Neural cell (in vitro differentiated cells): ENCODE measurements around the gene GAPVD1. TPM values are rescaled to one million over a fixed set of nuclear protein-coding genes. Genes with fewer than 3 reads are reported as not detected.
A peak's percentile ranks its signal among the peaks of the same experiment; 100 is the strongest.

ENCODE experiments used
- H2AFZ ChIP-seq: fragments of 200-600, 300-800 bp; sonication (generic), shearing (Covaris generic); 2 replicates; pipeline ENCODE4 v1.6.0; 2014; ENCODE audit warnings: low read depth, mild to moderate bottlenecking, antibody characterized with exemption, low read length, moderate library complexity
- H3F3A ChIP-seq: fragments of 200-600 bp; shearing (Covaris generic); 2 replicates; pipeline ENCODE4 v1.6.1; 2016; ENCODE audit warnings: mild to moderate bottlenecking, moderate library complexity, mixed read lengths, antibody characterized with exemption, low read length; ENCODE audit not compliant: insufficient read depth, poor library complexity, severe bottlenecking
- H3K27ac ChIP-seq: fragments of 200-600, 300-800 bp; sonication (generic), shearing (Covaris generic); 2 replicates; pipeline ENCODE4 v1.5.1; 2014; ENCODE audit warnings: mild to moderate bottlenecking, low read length, moderate library complexity
- H3K27me3 ChIP-seq: fragments of 300-800, 200-600 bp; sonication (generic), shearing (Covaris generic); 2 replicates; pipeline ENCODE4 v1.6.0; 2014; ENCODE audit warnings: mild to moderate bottlenecking, low read depth, low read length, moderate library complexity; ENCODE audit not compliant: insufficient read depth
- H3K36me3 ChIP-seq: fragments of 300-800, 200-600 bp; sonication (generic), shearing (Covaris generic); 2 replicates; pipeline ENCODE4 v1.5.1; 2014; ENCODE audit warnings: mild to moderate bottlenecking, antibody characterized with exemption, low read length, moderate library complexity; ENCODE audit not compliant: insufficient read depth
- H3K4me2 ChIP-seq: fragments of 300-800, 200-600 bp; sonication (generic), shearing (Covaris generic); 2 replicates; pipeline ENCODE4 v1.6.0; 2014; ENCODE audit warnings: mild to moderate bottlenecking, low read length
- H3K4me3 ChIP-seq: fragments of 300-800, 200-600 bp; sonication (generic), shearing (Covaris generic); 2 replicates; pipeline ENCODE4 v1.5.1; 2014; ENCODE audit warnings: mild to moderate bottlenecking, low read length, moderate library complexity
- H3K79me2 ChIP-seq: fragments of 200-600 bp; shearing (Covaris generic); replicated peaks from 2 replicates; pipeline ENCODE4 v1.6.0; 2014; ENCODE audit warnings: mild to moderate bottlenecking, low read length, moderate library complexity; ENCODE audit not compliant: insufficient read depth
- H3K9ac ChIP-seq: fragments of 300-800, 200-600 bp; sonication (generic), shearing (Covaris generic); 2 replicates; pipeline ENCODE4 v1.6.1; 2016; ENCODE audit warnings: mild to moderate bottlenecking, low read length, mixed read lengths
- H3K9me2 ChIP-seq: fragments of 200-600 bp; shearing (Covaris generic); 2 replicates; pipeline ENCODE4 v1.6.1; 2016; ENCODE audit warnings: mild to moderate bottlenecking, low read length, mixed read lengths; ENCODE audit not compliant: insufficient read depth
- H3K9me3 ChIP-seq: fragments of 200-600, 300-800 bp; sonication (generic), shearing (Covaris generic); 2 replicates; pipeline ENCODE4 v1.6.1; 2016; ENCODE audit warnings: mild to moderate bottlenecking, mixed run types, low read length, moderate library complexity, mixed read lengths
- H4K20me1 ChIP-seq: fragments of 200-600 bp; shearing (Covaris generic); 2 replicates; pipeline ENCODE4 v1.6.1; 2016; ENCODE audit warnings: mild to moderate bottlenecking, mixed run types; ENCODE audit not compliant: insufficient read depth
- EP300 ChIP-seq: fragments of 450-650 bp; conservative IDR thresholded peaks from 2 replicates; pipeline ENCODE4 v1.6.1; 2014; ENCODE audit warnings: antibody characterized with exemption, mild to moderate bottlenecking, moderate library complexity; ENCODE audit not compliant: poor library complexity, severe bottlenecking
- EZH2 ChIP-seq: fragments of 200-600, 300-800 bp; shearing (Covaris generic), sonication (generic); IDR thresholded peaks from 2 replicates; pipeline ENCODE4 v1.6.1; 2014; ENCODE audit warnings: antibody characterized with exemption, low read length, borderline replicate concordance, mild to moderate bottlenecking; ENCODE audit not compliant: insufficient read depth, poor library complexity, severe bottlenecking
- MXI1 ChIP-seq: fragments of 450-650 bp; conservative IDR thresholded peaks from 2 replicates; pipeline ENCODE4 v1.6.1; 2014; ENCODE audit warnings: antibody characterized with exemption, mild to moderate bottlenecking; ENCODE audit not compliant: poor library complexity, severe bottlenecking
- POLR2AphosphoS5 ChIP-seq: IDR thresholded peaks from 2 replicates; pipeline ENCODE4 v1.6.1; 2012
- RAD21 ChIP-seq: fragments of 450-650 bp; conservative IDR thresholded peaks from 2 replicates; pipeline ENCODE4 v1.6.1; 2014; ENCODE audit warnings: antibody characterized with exemption, mild to moderate bottlenecking, moderate library complexity
- SMC3 ChIP-seq: fragments of 450-650 bp; conservative IDR thresholded peaks from 2 replicates; pipeline ENCODE4 v1.6.1; 2014; ENCODE audit warnings: antibody characterized with exemption, mild to moderate bottlenecking, moderate library complexity; ENCODE audit not compliant: poor library complexity
- TAF1 ChIP-seq: IDR thresholded peaks from 2 replicates; pipeline ENCODE4 v1.6.1; 2012; ENCODE audit warnings: low read depth
- polyA minus RNA-seq: library from RNA; depleted of rRNA, polyadenylated mRNA; stranded (reverse); fragments of >200 nt; gene quantifications from 2 replicates; pipeline ENCODE4 v1.2.3, GENCODE V29; 2014
- polyA plus RNA-seq: library from polyadenylated mRNA; depleted of rRNA; stranded (reverse); fragments of >200 nt; gene quantifications from 2 replicates; pipeline ENCODE4 v1.2.3, GENCODE V29; 2014
- TF ChIP-seq, protein P1 (sequence below): IDR thresholded peaks from 2 replicates; pipeline ENCODE4 v1.6.1; 2012; ENCODE audit warnings: borderline replicate concordance
- TF ChIP-seq, protein P2 (sequence below): fragments of 450-650 bp; IDR thresholded peaks from 2 replicates; pipeline ENCODE4 v1.5.1; 2014; ENCODE audit warnings: antibody characterized with exemption, mild to moderate bottlenecking, moderate library complexity; ENCODE audit not compliant: poor library complexity, severe bottlenecking

Gene GAPVD1, protein sequence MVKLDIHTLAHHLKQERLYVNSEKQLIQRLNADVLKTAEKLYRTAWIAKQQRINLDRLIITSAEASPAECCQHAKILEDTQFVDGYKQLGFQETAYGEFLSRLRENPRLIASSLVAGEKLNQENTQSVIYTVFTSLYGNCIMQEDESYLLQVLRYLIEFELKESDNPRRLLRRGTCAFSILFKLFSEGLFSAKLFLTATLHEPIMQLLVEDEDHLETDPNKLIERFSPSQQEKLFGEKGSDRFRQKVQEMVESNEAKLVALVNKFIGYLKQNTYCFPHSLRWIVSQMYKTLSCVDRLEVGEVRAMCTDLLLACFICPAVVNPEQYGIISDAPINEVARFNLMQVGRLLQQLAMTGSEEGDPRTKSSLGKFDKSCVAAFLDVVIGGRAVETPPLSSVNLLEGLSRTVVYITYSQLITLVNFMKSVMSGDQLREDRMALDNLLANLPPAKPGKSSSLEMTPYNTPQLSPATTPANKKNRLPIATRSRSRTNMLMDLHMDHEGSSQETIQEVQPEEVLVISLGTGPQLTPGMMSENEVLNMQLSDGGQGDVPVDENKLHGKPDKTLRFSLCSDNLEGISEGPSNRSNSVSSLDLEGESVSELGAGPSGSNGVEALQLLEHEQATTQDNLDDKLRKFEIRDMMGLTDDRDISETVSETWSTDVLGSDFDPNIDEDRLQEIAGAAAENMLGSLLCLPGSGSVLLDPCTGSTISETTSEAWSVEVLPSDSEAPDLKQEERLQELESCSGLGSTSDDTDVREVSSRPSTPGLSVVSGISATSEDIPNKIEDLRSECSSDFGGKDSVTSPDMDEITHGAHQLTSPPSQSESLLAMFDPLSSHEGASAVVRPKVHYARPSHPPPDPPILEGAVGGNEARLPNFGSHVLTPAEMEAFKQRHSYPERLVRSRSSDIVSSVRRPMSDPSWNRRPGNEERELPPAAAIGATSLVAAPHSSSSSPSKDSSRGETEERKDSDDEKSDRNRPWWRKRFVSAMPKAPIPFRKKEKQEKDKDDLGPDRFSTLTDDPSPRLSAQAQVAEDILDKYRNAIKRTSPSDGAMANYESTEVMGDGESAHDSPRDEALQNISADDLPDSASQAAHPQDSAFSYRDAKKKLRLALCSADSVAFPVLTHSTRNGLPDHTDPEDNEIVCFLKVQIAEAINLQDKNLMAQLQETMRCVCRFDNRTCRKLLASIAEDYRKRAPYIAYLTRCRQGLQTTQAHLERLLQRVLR (N-terminal part only)
- polyA plus RNA-seq (39.4 and 49.2 TPM in 2 replicates), polyA minus RNA-seq (97.6 and 111 TPM in 2 replicates)

DNA sequence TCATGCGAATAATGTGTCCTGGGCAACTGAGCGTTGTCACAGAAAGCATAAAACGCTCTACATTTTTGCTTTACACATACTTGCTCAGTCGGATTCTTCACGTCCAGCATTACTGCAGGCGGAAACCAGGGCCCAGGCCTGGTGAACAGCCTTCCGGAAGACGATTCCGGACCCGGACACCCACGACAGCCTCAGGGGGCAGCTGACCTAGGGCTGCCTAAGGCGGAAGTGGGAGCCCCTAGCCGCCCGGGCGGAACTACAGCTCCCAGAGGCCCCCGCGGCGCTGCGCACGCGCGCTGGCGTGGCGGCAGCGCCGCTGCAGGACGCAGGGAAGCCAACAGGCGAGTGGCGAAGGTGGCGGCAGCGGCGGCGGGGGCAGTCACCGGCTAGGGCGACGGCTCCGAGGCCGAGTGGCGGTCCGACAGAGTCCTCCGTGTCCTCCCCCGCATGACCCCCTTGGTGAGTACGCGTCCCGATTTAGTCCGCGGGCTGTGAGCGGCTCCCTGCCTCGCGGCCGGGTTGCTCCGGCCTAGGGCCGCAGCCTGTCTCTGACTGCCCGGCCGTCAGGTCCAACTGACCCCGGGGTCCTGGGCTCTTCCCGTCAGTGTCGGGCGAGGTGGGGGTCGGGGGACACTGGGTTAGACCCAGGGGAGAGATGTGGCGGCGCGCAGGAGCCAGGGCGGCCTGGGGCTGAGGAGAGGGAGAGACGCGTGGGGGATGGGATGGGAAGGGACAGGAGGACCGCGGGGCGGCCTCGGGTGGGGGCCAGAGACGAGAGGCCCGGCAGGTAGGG lies at the start of gene GAPVD1:
GAPVD1 (plus strand) TSS at position 326 of the 793 bp plus-strand sequence. CDS start 37,096 bp downstream, outside the sequence.
- Histone ChIP-seq H3K9me3 (no peaks in the 10 kb centered on the region), H3K27me3 (no peaks in the 10 kb centered on the region), H3K4me2 (peak within 1 kb of the TSS; percentile 88), H3K79me2 (peaks cover 31% of the 10 kb centered on the region), H3K36me3 (no peaks in the 10 kb centered on the region), H3F3A (no peaks in the 10 kb centered on the region), H2AFZ (peak within 1 kb of the TSS; percentile 87), H3K27ac (peak within 1 kb of the TSS; percentile 84), H3K9me2 (no peaks in the 10 kb centered on the region), H4K20me1 (no peaks in the 10 kb centered on the region), H3K4me3 (peak within 1 kb of the TSS; percentile 100), H3K9ac (peak within 1 kb of the TSS; percentile 96)
- TF ChIP-seq TAF1, result peak; percentile 73
- peak; percentile 13 for TF ChIP-seq RAD21
- peak; percentile 95 for TF ChIP-seq POLR2AphosphoS5
- TF ChIP-seq, protein P1, sequence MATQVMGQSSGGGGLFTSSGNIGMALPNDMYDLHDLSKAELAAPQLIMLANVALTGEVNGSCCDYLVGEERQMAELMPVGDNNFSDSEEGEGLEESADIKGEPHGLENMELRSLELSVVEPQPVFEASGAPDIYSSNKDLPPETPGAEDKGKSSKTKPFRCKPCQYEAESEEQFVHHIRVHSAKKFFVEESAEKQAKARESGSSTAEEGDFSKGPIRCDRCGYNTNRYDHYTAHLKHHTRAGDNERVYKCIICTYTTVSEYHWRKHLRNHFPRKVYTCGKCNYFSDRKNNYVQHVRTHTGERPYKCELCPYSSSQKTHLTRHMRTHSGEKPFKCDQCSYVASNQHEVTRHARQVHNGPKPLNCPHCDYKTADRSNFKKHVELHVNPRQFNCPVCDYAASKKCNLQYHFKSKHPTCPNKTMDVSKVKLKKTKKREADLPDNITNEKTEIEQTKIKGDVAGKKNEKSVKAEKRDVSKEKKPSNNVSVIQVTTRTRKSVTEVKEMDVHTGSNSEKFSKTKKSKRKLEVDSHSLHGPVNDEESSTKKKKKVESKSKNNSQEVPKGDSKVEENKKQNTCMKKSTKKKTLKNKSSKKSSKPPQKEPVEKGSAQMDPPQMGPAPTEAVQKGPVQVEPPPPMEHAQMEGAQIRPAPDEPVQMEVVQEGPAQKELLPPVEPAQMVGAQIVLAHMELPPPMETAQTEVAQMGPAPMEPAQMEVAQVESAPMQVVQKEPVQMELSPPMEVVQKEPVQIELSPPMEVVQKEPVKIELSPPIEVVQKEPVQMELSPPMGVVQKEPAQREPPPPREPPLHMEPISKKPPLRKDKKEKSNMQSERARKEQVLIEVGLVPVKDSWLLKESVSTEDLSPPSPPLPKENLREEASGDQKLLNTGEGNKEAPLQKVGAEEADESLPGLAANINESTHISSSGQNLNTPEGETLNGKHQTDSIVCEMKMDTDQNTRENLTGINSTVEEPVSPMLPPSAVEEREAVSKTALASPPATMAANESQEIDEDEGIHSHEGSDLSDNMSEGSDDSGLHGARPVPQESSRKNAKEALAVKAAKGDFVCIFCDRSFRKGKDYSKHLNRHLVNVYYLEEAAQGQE, result no peak
- TF ChIP-seq SMC3, result no peak
- TF ChIP-seq MXI1, result peak; percentile 64
- TF ChIP-seq, protein P2, sequence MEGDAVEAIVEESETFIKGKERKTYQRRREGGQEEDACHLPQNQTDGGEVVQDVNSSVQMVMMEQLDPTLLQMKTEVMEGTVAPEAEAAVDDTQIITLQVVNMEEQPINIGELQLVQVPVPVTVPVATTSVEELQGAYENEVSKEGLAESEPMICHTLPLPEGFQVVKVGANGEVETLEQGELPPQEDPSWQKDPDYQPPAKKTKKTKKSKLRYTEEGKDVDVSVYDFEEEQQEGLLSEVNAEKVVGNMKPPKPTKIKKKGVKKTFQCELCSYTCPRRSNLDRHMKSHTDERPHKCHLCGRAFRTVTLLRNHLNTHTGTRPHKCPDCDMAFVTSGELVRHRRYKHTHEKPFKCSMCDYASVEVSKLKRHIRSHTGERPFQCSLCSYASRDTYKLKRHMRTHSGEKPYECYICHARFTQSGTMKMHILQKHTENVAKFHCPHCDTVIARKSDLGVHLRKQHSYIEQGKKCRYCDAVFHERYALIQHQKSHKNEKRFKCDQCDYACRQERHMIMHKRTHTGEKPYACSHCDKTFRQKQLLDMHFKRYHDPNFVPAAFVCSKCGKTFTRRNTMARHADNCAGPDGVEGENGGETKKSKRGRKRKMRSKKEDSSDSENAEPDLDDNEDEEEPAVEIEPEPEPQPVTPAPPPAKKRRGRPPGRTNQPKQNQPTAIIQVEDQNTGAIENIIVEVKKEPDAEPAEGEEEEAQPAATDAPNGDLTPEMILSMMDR, result peak; percentile 83

DNA sequence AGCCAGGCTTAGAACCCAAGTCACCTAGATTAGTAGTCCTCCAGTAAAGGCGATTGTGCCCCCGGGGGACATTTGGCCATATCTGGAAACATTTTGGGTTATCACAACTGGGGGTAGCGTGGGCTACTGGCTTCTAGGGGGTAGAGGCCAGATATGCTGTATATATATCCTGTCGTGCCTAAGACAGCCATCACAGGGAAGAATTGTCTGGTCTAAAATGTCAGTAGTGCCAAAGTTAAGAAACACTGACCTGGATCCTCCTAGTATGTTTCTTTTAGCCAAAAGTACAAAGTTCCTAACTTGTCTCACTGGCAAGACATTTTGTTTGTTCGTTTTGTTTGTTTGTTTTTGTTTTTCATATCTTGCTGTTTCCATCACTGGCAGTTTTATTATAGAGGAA lies 47.4 kb upstream of the GAPVD1 start:
- H3K27ac ChIP-seq, result no peak overlapping the region
- no peaks in the 10 kb centered on the region for H3F3A ChIP-seq
- H4K20me1 ChIP-seq, result no peaks in the 10 kb centered on the region
- TF ChIP-seq, protein P1, result no peak
- no peak for TF ChIP-seq TAF1
- TF ChIP-seq SMC3, result no peak
- no peak for TF ChIP-seq EZH2
- TF ChIP-seq MXI1, result no peak
- no peak for TF ChIP-seq EP300
- no peak for TF ChIP-seq RAD21
- TF ChIP-seq, protein P2, result no peak

More for the DNA sequence above, 47.4 kb upstream of the GAPVD1 start:
- no peaks in the 10 kb centered on the region for H3K9me2 ChIP-seq
- H3K36me3 ChIP-seq, result no peaks in the 10 kb centered on the region
- no peak overlapping the region for H2AFZ ChIP-seq
- no peak overlapping the region for H3K4me3 ChIP-seq
- no peaks in the 10 kb centered on the region for H3K79me2 ChIP-seq
- no peak overlapping the region for H3K9ac ChIP-seq
- H3K27me3 ChIP-seq, result no peaks in the 10 kb centered on the region
- H3K4me2 ChIP-seq, result no peak overlapping the region
- H3K9me3 ChIP-seq, result no peaks in the 10 kb centered on the region
